DMS 273 (cell line): Measurements from ENCODE around the gene GGNBP2.
"Not testable (repeated sequence)": the region's sequence is repeated elsewhere in the genome, so short reads cannot be mapped to it uniquely, and the experiment has no call there.

ENCODE experiments used
- DNase-seq: peaks from one replicate; lab custom pipeline; 2025; ENCODE audit not compliant: unreplicated experiment; lab: John Stamatoyannopoulos, UW

The GGNBP2 gene

DNA sequence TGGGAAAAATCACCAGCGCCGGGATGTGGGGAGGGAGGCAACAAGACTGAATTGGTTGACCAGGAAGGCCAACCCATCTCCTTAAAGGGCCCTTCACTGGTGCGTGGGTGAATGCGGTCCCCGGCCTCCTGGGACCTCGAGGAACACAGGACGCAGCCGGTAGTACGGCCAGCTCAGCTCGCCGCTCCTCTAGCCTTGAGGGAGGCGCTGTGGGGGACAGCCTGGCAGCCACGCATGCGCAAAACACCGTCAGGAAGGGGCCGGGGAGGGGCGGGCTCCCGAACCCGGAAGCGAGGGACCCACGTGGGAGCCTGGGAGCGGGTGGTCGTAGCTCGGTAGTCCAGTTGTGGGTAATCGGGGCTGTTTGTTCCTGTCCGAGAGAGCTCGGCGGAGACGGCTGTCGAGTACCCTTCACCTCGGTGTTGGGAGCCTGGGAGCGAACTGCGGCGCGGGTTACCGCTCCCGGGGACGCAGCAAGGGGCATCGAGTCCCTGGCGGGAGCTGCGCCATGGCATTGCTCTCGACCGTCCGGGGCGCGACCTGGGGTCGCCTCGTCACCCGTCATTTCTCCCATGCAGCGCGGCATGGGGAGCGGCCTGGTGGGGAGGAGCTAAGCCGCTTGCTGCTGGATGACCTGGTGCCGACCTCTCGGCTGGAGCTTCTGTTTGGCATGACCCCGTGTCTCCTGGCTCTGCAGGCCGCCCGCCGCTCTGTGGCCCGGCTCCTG is 56.7 kb downstream of the GGNBP2 start, which contains the start of gene MRM1:
TSS of gene MRM1 (plus strand) at position 281 of the 727 bp plus-strand sequence. CDS start at position 509, 228 bp downstream.
- peak; percentile 95 for DNase-seq

DNA sequence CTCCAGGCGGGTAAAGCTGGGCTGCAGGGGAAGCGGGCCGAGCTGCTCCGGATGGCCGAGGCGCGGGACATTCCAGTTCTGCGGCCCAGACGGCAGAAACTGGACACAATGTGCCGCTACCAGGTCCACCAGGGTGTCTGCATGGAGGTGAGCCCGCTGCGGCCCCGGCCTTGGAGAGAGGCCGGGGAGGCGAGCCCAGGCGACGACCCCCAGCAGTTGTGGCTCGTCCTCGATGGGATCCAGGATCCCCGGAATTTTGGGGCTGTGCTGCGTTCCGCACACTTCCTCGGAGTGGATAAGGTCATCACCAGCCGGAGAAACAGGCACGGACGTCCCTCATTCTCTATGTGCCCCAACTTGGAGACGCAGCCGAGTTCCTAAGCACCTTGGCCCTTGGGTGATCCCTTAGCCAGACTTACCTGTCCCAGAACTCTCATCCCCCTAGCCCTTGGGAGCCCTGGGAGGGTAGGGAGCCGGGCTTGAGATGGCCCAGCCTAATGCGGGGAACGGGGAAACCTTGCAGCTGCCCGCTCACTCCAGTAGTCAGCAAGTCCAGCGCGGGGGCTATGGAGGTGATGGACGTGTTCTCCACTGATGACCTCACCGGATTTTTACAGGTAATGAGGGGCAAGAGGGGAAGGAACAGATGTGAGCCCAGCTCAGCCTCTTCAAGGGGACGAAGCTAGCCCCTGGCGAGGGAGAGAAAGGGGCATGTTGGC is 57.5 kb downstream of the GGNBP2 start:
- DNase-seq, result peak; percentile 62

DNA sequence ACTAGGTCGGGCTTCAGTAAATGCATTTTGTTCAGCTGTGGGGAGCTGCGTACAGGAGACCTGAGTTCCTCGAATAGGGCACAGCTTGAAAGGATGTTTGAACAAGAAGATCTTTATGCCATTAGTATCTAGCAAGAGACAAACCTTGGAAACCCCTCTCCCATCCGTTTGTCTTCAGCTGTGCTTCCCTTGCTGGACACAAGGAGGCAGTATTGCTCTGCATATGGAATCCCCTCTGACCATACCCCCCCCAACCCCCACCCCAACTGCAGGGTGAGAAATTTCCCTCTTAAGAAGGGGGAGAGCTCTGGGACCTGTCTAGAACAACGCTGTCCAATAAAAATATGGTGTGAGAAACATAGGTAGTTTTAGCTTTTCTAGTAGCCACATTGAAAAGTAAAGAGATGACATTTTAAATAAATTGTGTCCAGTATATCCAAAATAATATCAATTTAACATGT is 58.2 kb downstream of the GGNBP2 start:
- peak; percentile 90 for DNase-seq

DNA sequence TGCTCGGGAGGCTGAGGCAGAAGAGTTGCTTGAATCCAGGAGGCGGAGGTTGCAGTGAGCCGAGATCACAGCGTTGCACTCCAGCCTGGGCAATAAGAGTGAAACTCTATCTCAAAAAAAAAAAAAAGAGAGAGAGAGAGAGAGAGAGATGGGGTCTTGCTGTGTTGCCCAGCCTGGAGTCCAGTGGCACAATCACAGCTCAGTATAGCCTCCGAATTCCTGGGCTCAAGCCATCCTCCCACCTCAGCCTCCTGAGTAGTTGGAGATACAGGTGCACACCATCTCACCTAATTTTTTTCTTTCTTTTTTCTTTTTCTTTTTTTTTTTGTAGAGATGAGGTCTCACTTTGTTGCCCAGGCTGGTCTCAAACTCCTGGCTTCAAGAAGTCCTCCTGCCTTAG is 60.3 kb downstream of the GGNBP2 start:
- not testable (repeated sequence) for DNase-seq

DNA sequence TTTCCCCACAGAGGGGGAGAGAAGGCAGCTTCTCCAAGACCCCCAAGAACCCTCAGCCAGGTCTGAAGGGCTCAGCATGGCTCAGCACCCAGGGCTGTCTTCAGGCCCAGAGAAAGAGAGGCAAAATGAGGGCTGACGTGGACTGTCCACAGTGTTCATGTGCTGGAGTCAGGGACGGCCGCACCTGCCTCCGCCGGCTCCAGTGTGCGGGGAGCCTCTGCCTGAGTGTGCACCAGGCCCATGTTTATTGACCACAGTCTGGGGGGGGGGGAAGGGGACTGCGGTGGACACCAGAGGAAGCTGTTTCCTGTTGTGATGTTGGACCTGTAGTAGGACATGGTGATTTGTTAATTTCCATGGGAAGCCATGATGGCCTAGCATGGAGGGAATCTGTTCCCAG is 63.6 kb downstream of the GGNBP2 start:
- DNase-seq, result no peak

DNA sequence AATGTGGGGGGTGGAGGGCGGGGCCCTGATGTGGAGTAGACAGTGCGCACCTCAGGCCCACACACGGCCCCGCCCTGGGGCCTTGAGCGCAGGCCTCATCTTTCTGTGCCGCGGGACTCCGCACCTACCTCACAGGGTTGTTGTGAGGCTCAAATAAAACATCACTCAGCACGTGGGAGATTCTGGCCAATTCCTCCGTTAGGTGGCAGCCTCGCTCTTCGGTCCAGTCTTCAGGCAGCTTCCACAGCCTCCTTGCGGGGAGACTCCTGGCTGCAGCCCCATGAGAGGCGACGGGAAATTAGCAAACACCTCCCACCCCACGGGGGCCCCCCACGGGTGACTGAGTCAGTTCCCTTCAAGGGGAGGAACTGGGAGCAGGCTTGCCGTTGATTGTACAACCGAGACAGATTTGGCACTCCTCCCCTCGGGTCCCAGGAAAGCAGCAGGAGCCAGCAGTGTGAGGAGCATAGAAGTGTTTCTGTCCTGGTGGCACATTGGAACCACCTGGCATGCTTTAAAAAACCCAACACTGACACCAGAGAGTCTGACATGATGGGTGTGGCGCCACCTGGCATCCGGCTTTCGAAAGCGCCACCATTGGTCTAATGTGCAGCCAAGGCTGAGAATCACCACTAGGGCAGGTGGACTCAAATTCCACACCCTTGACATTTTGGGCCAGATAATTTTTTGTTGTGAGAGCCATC is 64.2 kb downstream of the GGNBP2 start:
- DNase-seq, result peak; percentile 72

DNA sequence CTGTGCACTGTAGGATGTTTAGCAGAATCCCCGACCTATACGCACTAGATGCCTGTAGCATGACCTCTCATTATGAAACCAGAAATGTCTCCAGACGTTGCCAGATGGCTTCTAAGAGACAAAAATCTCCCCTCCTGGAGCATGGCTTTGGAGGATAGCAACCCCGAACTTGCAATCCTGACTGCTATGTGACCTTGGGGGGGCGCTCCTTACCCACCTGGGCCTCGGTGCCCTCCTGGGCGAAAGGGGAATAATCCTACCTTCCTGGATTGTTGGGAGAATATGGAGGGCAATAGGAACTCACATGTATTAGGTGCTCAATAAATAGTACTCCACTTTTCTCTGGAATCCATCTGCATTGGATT is 64.8 kb downstream of the GGNBP2 start:
- peak; percentile 59 for DNase-seq

DNA sequence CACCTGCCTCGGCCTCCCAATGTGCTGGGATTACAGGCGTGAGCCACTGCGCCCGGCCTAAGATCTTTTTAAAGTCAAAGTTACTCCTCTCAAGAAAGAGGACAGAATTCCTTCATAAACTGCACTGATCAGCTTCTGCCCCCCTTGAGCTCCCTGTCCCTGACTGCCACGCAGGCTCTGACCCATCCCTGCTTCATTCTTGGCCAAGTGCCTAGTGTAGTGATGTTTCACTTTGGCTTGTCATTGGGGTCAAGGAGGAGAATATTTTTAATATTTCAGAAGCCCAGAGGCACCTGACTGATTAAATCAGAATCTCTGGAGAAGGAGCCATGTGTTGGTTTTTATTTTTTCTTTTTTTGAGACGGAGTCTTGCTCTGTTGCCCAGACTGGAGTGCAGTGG is 65.8 kb downstream of the GGNBP2 start:
- no peak for DNase-seq

DNA sequence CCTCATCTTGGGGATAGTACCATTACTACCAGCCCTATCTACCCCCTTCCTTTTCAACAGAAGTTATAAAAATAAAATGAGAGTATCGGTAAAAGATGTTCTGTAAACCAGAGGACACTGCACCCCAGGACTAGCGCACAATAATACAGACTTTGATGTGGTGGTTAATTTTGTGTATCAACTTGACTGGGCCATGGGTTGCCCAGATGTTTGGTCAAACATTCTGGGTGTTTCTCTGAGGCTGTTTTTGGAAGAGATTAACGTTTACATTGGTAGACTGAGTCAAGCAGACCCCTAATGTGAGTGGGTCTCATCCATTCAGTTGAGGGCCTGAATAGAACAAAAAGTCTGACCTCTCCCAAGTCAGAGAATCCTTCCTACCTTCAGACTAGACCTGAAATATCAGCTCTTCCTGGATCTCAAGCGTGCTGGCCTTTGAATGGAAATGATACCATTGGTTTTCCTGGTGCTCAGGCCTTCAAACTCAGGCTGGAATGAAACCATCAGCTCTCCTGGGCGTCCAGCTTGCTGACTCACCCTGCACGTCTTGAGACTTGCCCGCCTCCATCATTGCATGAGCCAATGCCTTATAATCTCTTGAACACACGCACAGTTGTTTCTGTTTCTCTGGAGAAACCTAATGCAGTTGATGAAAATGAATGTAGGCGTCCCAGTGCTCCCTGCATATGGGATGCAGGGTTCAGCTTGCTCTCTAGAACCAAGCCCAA is 66.8 kb downstream of the GGNBP2 start:
- no peak for DNase-seq

DNA sequence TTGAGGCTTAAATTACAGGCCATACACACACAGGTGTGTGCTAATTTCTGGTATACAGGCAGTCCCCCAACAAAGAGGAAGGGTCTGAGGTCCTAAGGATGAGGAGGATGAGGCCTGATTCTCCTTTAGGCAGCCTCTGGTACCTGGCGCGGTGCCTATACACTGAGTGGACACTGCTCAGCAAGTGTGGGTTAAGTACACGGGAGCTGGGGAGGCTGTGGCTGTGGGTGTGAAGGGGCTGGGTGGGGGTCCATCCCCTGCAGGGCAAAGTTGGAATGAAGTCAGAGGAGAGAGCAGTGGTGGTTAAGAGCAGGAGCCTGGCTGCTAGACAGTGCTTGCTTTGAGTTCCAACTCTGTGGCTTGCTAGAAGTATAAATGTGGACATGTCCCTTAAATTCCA is 67.6 kb downstream of the GGNBP2 start:
- no peak for DNase-seq

DNA sequence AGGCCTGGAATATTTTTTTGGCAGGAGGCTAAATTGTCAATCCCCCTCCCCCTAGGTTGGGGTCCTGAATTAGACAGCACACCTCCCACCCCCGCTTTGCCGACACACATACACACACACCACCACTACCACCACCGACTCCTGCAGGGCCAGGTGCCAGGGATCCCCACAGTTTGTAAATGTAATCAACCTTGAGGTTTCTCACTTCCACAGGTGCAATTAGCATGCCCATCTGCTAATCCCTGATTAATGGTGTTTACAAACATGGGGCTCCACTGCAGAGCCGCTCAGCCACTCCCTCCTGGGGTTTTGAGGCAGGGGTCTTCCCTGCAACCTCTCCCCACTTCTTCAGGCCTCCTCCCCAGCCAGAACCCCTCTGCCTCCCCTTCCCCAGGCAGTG is 68.4 kb downstream of the GGNBP2 start:
- DNase-seq, result peak; percentile 30

DNA sequence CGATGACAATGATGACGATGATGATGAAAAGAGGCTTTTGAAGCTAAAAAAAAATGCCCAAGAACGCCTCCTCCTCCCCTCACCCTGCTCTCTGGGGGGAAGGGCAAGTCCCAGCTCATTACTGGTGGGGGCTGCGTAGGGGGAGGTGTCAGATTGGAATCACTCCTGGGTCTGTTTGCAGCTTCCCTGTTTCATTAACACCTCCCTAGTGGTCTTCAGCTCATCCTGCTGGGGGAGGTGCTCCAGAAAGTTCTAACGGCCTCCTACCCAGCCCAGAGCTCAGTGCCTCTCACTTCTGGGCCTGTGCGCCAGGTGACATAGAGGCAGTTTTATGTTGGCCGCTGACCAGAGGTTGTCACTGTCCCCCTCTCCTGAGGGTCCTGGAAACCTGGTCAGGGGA is 69.4 kb downstream of the GGNBP2 start:
- no peak for DNase-seq

DNA sequence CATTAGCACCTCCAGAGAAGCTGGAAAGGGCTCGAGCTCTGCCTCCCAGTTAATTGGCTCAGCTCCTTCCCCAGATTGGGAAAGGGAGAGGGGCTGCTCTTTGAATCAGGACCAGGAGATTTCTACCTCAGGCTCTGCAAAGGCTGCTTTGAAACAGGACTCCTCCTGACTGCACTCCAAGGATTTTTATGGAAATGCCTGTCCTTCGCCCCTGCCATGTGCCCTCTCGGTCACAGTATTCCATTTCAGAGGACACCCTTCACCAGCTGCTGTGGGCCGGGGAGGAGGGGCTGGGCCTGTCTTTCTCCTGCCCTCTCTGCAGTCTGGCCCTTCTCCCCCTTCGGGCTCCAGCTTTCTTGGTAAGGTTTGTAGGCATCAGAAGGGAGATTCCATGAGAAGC is 70.2 kb downstream of the GGNBP2 start:
- peak; percentile 49 for DNase-seq

DNA sequence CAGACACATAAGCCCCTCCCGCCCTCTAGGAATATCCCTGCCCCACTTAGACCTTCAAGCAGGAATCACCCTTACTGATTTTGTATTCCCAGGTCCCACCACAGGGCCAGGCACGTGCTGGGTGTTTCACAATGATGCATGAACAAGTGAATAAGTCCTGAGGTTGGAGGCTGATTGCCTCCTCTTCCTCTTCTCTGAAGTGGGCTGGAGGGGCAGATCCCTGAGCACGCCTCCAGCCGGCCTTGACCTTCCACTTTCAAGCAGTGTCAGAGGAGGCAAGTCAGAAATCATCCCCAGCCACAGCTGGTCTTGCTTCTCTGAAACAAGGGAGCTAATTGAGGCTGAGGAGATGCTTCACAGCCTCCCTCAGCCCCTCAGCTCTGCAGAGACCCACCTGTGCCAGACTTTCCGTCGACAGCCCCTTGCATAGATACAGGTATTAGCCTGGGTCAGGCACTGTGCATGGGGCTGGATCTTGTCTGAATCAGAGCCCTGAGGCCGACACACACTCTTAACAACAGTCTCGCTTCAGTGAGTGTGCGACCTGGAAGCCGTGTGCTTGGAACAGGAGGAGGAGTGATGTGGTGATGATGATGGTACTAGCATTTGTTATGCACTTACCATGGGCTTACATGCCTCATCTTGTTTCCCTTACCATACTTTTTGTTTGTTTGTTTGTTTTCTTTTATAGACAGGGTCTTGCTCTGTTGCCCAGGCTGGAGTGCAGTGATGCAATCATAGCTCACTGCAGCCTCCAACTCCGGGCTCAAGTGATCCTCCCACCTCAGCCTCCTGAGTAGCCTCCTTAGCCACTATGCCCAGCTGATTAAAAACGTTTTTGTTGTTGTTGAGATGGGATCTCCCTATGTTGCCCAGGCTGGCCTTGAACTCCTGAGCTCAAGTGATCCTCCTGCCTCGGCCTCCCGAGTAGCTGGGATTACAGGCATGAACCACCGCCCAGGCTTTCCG is 71.6 kb downstream of the GGNBP2 start:
- DNase-seq, result no peak

DNA sequence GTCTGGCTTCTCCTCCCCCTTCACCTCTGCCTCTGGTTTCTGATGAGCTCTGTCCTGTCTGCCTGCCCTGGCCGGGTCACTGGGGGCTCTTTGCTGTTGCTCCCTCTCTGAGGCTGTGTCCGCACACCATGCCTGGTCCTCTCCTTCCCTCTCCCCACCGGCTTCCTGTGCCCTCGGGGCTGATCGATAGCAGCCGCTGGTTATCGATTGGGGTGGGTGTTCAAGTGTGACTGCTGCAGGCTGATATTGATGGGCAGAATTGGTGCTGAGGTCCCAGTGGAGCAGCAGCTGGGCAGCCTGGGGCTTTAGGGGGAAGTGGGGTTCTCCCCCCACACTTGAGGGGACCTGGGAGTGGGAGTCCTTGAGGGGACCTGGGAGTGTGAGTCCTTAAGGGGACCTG is 73.1 kb downstream of the GGNBP2 start:
- DNase-seq, result no peak

DNA sequence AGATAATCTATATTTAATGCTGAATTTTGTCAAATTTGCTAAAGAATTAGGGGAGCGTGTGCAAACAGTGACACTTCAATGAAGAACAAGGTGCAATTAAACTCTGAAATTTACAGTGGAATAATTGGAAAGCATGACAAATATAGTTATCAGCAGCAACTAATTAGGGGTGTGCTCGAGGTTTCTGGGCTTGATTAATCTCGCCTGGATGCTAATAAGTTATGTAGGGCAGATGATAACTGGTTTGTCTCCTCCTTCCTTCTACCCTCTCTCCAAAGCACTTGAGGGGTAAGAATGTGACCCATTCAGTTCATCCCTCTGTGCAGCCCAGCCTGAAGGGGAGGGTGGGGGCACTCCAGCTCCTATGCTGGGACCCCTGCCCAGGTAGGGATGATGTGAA is 78.6 kb downstream of the GGNBP2 start:
- peak; percentile 17 for DNase-seq

DNA sequence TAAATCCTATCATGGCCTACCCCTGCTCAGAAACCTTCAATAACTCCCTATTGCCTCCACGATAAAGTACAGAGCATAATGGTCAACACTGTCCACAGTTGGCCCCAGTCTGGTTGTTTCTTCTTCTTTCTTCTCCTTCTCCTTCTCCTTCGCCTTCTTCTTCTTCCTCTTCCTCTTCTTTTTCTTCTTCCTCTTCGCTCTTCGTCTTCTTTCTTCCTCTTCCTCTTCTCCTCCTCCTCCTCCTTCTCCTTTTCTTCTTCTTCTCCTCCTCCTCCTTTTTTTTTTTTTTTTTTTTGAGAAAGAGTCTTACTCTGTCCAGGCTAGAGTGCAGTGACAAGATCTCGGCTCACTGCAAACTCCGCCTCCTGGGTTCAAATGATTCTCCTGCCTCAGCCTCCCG is 80.5 kb downstream of the GGNBP2 start:
- no peak for DNase-seq

DNA sequence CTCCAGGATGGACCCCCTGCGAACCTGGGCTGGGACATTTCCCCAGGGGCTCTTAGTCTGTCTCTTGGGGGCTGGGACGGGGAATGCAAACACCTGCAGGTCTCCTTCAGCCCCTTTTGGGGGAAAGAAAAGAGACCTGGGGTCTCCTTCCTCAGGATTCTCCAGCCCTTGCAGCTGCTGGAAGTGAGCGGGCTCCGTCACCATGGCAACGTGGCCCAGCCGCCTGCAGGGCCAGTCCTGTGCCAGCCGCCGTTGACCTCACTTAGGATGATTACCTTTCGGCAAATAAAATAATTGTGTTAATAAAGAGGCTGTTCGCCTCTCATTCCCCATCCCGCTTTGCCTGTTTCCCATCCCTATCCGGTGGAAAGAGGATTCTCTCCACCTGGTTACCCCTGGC is 82.4 kb downstream of the GGNBP2 start:
- peak; percentile 19 for DNase-seq

DNA sequence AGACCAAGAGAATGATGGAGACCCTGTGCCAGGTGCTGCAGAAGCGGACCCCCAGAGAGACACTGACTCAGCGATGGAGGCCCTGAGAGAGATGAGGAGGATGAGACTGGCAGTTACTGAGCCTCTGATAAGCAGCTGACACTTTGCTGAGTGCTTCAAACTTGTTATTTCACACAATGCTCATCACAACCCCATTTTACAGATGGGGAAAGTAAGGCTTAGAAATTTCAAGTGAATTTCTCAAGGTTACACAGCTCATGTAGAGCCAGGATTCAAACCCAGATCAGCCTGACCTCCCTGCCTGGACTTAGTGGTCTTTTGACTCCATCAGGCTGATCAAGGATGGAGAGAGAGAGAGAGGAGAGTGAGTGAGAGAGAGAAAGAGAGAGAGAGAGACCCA is 83.9 kb downstream of the GGNBP2 start:
- no peak for DNase-seq

DNA sequence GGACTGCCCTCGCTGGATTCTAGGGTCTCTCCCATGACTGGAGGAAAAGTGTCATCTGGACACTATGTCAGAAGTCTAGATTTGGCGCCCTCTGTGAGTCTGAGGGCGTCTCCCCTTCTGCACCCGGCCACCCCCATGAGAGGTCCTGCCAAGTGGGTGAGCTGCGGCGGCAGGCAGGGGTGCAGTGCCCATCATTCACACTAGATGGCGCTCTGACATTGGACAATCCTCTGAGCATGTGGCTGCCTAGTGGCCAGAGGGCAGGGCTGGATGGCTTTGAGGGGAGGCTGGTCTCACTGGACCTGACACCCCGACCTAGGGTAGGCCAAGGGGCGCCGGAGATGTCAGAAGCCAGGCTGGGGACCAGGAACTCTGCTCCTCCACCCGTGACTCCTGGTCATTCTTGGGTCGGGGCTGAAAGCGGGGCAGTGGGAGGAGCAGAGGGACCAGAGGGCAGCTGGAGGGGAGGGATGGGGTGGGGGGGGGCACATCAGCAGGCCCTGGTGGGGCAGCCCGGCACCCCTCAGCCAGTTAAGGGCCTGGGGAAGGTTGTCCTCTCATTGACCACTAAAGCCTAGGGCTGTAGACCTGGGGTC is 84.6 kb downstream of the GGNBP2 start:
- DNase-seq, result peak; percentile 85
